GM21528 (cell line): Measurements from ENCODE around the gene SKOR1.

Experiments
- ATAC-seq: cut with Tn5 transposase; IDR thresholded peaks from one replicate; pipeline ENCODE4 v1.9.1; 2021; ENCODE audit warnings: mild to moderate bottlenecking, moderate library complexity; ENCODE audit not compliant: unreplicated experiment, low FRiP score

The SKOR1 gene

DNA sequence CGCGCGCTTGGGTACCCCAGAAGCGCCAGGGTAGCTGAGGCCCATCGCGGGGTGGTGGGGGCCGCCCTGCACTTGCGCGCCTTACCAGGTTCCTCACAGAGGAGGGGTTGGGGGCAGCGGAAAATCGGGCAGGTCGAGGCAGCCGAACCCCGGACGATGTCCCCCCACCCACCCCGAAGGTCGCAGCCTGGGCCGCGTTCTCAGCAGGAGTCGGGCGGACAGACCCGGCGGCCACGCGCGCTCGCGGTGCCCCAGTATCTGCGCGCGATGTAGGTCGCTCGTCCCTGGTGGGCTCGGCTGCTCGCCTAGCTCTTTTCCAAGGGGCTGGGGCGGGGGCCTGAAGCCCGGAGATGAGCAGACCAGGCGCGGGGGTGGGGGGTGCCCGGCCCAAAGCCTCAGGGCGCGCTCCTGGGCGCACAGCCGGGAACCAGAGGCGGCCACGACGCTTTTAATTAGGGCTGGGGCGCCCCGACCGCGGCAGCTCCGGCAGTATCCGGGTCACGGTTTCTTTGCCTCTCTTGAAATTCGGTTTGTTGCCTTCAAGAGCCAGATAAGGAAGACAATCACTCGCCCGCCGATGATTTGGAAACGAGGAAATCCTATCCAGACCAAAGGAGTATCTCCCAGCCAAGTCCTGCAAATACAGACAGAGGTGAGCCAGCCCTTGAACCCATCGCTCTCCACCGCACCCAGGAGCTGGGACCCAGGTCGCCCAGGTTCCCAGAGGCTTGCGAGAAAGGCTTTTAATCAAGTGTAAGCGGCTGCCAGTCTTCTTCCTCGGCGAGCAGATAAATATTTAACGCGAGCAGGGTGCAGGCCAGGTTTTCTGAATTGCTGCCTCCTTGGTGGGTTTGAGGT lies 4.6 kb downstream of the SKOR1 start:
- ATAC-seq = no peak

DNA sequence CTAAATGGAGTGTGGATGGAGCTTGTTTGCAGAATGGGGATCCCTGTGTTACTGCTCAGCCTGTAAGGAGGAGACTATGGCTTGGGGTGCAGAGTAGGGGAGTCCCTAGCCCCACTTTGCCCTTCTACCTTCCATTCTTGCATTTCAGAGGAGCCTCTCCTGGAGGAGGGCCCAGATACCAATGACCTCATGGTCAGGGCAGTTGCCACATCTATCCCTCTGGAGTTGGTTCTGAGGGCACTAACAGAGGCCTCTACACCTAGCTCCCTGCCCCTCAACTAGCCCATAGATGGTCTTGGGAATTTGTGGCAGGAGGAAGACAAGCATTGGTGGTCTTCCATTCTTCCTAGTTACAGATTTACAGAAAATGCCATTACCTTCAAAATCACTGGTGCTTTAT lies 6.1 kb downstream of the SKOR1 start:
- ATAC-seq = no peak

DNA sequence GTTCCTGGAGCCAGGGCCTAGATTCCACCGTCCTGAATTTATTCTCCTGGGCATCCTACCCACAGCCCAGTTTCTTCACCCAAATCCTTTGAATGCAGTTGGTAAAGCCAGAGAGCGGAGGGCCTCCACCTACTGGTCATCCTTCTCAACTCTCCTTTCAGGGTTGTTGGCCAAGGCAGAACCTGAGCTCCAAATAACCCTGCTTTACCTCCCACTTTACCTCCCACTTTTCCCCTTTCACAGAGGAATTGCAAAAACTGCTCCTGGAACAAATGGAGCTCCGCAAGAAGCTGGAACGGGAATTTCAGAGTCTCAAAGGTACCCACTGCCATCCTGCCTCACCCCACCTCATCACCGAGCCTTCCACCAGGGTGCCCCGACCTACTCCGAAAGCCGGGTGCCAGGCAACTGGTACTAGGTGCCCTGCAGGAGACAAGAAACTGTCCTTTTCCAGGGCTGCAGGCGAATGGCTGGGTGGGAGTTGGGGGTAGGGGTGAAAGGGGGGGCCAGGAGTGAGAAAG lies 6.8 kb downstream of the SKOR1 start:
- no peak for ATAC-seq

DNA sequence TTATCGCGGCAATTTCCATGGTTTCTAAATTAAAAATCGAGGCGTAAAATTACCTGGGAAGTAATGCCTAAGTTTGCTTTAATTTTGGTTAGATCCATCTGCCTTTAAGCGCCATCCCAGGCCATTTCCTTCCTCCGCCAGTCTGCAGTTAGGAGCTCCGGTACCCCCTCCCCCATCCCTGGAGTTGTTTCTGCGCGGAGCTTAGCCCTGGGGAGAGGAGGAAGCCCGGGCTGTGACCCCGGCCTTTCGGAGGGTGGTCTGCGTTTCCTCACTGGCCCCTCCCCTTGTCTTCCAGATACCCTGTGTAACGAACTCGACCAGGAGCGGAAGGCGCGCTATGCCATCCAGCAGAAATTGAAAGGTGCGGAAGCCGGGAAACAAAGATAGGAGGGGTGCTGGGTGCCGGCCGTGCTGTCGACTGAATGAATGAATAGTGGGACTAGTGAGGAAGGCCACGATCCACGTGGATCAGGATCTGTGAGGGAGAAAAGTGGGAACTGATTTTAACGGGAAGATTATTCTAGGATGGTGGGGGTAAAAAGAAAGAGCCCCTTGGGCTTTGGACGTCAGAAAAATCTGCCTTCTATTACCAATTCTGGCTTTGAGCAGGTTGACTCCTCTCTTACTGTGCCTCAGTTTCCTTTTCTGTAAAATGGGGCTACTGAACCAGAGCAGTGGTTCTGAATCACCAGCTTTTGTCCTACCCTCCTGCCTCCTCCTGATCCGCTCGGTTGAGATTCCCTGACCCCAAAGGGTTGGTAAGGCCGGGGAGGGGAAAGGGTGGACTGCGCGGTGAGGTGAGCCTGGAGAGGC lies 7.8 kb downstream of the SKOR1 start:
- no peak for ATAC-seq

DNA sequence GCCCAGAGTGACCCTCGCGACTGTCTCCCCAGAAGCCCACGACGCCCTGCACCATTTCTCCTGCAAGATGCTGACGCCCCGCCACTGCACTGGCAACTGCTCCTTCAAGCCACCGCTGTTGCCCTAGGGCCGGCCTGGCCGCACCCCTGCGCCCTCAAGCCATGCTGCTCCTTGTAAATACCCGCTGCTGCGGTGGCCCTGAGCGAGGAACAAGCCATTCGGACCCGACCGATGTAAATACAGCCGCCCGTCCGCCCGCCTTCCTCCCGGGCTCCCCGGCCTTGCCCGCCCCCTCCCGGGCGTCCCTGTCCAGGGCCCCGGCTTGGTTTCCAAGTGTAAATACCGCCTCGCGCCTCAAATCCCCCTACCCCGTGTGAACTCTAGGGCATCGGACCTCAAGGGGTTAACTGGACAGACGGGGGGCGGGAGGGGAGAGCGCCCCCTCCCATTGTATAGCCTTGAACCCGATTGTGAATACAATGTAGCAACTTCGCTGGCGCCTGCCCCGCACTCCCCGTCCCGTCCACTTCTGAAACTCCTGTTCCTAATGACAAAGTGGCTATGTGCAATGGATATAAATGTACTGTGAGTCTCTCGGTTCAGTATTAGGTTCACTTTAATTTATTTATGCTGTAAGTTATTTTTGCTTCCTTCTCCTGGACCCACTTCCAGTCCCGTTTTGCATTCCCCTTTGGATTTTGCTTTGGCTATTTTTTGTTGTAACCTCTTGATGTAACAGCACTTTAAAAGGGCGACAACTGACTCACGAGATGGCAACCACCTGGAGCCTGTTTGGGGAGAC lies 8.6 kb downstream of the SKOR1 start:
- no peak for ATAC-seq

DNA sequence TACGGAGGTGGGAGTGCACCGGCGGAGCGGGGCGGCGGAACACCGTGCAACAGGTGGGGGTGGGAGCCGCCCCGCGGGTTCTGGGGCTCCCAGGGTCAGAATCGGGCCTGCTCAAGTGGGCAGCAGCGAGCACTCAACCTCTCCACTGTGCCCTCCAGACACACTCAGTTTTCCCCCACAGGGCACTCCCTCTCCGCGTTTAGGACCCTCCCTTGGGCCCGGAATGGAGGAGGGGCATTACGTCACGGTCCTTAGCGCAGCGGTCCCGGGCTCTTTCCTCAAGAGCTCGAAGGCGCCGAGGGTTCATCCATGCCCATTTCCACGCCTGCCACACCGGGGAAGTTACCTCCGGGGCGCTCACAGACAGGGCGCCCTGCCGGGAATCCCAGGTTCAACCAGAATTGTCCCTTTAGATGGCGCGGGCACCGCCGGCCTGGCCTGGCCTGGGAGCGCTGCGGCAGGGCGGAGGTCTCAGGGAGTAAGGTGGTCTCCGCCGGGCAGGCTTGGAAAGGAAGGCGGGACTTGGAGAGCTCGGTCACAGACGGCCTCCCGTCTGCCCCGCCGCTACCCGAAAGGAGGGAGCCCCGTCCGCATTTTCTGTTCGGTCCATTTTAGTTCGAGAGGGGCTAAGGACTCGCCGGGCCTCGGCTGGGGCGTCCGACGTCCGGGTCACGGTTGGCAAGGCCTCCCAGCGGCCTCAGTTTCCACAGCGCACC lies 9.4 kb downstream of the SKOR1 start:
- no peak for ATAC-seq

DNA sequence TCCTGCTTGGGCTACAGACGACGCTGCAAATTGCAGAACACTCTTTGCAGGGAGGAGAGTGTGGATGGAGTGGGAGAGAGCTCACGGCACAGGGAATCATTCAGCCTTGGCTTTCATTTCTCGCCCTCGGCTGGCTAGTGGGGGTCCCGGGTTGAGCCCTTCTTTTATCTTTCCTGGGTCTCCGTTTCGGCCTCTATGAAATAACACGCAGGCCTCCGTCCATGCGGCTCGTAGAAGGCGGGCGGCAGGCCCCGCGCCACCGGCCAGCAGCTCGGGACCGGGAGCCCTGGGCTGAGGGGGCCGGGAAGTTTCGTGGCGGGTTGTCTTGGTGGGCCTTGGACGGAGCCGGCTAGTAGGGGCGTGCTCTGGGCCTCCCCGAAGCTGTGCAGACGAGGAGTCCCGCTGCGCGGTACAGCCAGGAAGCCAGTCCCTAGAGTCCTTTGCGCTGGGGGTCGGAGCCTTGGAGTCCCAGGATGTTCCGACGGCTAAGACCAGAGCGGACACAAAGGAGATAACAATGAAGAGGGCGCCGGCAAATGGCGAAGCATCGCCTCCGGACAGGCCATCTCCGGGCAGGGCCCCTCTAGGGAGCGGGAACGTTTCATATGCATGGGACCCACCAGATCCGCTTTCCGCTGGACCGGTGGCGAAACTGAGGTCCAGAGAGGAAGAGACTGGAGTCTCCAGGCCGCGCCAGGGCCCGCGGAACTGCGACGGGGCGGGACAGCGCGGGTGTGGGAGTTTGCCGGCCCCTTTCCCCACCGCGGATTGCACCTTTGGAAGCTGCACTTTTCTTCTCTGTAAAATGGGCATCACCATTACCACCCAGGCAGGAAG lies 10.2 kb downstream of the SKOR1 start:
- no peak for ATAC-seq

DNA sequence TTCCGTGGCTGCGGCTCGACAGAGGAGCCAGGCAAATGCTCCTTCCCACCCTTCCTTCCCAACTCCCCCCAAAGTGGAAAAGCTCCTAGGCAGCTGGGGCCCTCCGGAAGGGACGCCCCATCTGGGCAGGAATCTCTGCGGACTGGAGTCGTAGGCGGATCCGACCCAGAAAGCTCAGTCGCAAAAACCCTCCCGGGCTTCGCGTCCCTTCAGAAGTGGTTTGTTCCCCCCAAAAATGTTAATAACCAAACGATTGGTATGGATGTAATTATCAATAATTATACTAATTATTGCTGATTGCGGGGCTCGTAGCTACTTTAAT lies 10.8 kb downstream of the SKOR1 start:
- no peak for ATAC-seq

DNA sequence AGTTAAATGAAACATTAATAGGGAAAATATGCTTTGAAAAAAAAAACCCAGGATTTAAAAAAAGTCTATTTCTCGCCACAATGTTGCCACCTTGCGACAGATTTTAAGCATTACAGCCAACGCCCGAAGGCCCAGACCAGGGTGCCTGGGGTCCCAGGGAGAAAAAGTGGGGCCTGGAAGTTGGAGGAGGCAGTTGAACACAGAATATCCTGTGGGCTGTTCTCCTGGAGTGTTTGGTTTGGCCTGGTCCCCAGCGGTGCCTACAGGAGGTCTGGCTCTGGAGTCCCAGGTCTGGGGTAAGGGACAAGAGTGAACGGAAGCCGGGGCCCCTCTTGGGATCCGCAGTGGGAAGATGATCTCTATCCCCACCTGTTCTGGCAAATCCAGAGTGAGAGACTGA lies 11.2 kb downstream of the SKOR1 start:
- ATAC-seq = no peak

DNA sequence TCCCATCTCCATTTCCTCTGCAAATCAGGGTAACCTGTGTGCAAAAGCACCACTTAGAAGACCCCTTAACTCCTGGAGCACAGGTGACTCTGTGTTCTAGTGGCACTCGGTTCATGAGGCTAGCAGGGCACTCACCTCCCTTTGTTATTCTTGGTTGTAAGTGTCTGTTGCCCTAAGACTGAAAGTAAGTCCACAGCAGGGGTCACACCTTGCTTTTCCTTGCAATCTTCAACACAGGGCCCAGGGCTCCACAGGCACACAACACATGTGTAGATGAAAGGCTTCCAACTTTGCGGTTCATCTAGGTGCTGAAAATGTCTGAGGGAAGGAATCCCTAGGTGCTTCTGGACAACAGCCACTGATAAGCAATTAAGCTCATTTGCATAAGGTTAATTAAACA lies 11.6 kb downstream of the SKOR1 start:
- no peak for ATAC-seq

DNA sequence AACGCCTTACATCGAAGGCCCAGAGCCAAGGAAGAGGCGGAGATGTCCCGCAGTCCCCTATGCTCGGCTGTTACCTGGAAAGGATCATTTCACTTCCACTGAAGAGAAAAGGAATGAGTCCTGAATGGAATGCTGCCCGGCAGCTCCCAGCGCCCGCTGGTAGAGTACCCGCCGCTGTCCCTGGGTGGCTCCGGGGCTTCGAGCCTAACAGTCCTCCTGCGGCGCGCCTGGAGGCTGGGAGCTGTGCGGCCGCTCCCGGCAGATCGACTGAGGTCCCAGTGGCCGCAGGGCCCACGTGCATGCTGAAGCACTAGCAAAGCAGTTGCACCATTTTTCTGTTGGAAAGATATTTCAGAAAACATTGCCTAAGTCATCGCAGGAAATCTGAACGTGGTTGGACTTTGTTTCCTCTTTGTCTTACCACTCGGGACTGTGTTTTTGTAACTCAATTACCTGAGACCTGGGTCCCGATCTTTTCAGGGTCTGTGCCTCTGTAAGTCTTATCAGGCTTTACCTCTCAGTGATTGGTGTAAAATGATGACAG lies 13.6 kb downstream of the SKOR1 start:
- ATAC-seq = no peak

DNA sequence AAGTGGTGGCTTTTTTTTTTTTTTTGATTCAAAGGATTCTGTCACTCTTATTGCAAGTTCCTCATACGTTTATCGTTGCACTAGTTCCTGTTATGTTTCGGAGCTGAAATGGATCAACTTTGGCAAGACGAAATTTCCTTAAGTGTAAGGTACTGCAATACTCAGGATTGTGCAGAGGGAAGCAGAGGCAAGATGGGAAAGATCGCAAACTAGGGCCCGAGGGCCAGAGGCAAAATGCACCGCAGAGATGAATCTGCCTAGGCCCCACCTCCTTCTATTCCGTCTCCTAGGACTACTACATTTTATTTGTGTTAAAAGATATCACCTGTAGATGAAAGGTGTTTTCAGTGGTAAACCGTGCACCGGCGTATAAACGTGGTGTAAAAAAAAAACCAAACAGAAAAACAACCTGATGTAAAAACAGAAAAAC lies 14.2 kb downstream of the SKOR1 start:
- ATAC-seq = no peak

DNA sequence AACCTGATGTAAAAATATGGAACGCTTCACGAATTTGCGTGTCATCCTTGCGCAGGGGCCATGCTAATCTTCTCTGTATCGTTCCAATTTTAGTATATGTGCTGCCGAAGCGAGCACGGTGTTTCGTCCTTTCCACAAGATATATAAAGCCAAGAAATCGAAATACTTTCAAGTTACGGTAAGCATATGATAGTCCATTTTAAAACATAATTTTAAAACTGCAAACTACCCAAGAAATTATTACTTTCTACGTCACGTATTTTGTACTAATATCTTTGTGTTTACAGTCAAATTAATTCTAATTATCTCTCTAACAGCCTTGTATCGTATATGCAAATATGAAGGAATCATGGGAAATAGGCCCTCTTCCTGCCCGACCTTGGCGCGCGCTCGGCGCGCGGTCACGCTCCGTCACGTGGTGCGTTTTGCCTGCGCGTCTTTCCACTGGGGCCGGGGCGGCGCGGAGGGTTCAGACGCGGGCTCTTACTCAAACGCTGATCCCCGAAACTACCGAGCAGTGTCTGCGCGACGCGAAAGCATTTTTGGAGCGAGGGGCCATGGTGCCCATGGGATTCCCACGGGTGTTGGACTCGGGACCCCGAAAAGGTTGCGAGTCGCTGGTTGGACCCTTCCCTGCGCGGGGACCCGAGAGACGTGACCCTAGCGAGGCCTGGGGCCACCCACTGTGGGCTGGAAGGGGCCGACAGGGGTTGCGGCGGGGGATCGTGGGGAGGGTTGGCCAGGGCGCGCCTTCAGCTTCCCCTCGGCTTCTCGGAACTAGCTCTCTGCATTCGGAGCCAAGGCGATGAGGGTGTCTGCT lies 14.8 kb downstream of the SKOR1 start, which contains the start of gene RNU6-1:
TSS of gene RNU6-1 (minus strand) at position 117 of the 820 bp plus-strand sequence.
- peak; percentile 87 for ATAC-seq

DNA sequence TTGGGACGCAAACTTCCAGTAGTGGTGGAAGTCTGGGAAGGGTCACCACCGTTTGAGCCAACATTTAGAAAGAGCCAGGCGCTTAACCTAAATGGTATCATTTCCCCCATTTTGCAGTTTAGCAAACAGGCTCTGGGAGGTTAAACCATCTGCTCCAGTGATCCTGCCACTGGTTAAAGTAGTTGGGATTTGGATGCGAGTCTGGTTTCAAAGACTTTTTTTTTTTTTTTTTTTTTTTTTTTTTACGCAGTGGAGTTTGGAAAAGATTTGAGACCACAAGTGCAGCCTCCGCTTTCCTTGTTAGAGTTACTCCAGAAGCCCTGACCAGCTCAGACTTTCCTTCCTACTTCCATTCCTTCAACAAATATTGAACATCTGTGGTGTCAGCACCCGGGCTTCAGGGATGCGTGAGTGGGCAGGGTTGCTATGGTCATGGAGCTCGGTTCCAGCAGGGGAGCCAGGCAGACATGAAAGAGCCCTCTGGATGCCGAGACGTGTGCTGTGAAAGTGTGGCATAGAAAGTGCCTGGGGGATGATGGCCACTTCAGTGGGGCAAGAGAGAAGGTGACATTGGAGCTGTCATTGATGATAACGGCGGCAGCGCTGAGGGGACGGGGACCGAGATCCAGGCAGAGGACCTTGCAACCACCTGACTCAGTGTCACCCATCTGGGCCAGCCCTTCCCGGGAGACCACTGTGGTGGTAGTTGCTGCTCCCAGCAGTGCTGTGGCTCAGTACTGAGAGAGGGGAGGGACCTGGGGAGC lies 15.6 kb downstream of the SKOR1 start:
- no peak for ATAC-seq

DNA sequence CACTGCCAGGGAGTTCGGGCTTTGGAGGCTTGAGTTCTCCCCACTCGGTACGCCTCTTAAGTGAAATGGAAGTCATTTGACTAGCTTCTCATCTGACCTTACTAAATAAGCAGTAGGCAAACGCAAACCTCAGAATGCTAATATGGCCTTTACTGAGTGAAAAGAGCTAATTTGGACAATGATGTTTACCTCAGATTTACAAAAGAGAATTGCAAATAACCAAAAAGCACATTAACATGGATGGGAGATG lies 16.1 kb downstream of the SKOR1 start:
- ATAC-seq = no peak

DNA sequence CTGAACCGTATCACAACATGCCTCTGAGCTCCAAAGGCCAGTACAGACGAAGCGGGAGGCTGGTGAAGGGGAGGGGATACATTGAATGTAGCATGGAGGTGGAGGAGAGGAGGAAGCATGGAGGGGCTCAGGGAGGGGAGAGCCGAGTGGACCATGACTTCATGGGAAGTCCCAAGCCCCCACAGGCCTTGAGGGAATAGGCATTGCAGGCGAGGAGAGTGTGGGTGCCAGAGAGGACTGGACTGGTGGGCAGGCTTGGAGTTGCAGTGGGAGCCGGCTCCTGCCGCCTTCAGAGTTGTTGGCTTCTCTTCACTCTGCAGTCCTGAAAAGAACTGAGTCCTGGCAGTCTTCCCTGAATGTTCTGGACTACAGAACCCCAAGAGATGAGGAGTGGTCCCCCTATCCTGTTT lies 17.8 kb downstream of the SKOR1 start:
- no peak for ATAC-seq

DNA sequence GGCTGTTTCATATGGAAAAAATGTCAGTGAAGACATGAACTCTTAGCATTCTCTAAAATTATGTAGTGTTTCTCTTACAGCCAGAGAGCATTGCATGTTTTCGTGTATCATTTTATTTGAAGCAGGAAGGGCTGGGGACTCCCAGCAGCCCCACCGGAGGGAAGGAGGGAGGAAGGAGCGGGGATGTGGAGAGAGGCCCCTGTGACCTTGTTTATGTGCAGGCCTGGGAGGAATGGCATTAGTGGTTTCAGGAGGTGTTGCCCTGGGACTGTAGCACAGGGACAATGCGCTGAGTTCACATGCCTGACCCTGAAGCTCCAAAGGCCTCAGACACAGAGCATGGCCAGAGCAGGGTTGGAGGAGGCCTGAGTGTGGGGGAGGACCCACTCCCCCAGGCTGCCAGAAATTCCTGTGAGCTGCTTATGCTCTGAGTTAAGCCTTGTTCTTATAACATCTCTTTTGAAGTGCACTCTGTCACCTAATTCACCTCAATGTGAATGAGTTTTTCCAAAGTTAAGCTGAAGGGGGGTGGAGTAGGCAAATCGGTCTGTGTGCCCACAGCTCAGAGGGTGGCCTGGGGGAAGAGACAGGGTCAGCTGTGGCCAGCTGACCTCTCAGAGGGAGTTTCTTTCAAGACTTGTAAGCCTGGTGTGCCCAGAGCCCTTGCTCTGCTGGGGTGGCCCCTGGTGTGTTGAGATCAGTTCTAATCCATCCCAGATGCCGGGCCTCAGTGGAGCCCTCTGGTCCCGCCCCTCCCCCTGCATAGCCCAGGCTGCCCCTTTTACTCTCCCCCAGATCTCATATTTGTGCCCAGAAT lies 18.5 kb downstream of the SKOR1 start:
- ATAC-seq = no peak
